ENCODE data around the gene FAM168A. TPM values are rescaled to one million over a fixed set of nuclear protein-coding genes. Genes with fewer than 3 reads are reported as not detected.
A peak's percentile ranks its signal among the peaks of the same experiment; 100 is the strongest.

FAM168A gene, protein sequence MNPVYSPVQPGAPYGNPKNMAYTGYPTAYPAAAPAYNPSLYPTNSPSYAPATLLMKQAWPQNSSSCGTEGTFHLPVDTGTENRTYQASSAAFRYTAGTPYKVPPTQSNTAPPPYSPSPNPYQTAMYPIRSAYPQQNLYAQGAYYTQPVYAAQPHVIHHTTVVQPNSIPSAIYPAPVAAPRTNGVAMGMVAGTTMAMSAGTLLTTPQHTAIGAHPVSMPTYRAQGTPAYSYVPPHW
- total RNA-seq, result 15.4 and 23.8 TPM in 2 replicates
- polyA plus RNA-seq, result 16.3 and 17.8 TPM in 2 replicates
- polyA plus RNA-seq (2012), result 18.8 and 25.2 TPM in 2 replicates
- polyA minus RNA-seq (ENCODE audit: low replicate concordance), result 58.6 and 75.4 TPM in 2 replicates

- TF ChIP-seq CTCF (conservative IDR thresholded peaks at IDR 0.05 in 1 of 2, IDR thresholded peaks at IDR 0.05 in 1 of 2; ENCODE audit: low read depth in 1 of 2, low read length in 2 of 2) (no peak), EZH2 (IDR thresholded peaks at IDR 0.05; ENCODE audit: low read length, missing control alignments) (no peak)
- Histone ChIP-seq H4K20me1 (ENCODE audit: control insufficient read depth, extremely low read depth, insufficient read depth, low read length) (no peaks in the 10 kb centered on the region), H3K4me2 (ENCODE audit: extremely low read depth, insufficient read depth, low read length) (peak within 1 kb of the TSS; percentile 91), H3K4me3 (replicated peaks in 1 of 4; ENCODE audit: control extremely low read depth in 1 of 4, insufficient read depth in 1 of 4, low read depth in 3 of 4, low read length in 4 of 4) (peak within 1 kb of the TSS; percentile 28 to 87 (median 67)), H3K79me2 (ENCODE audit: control insufficient read depth, insufficient read depth, low read length) (peaks cover 25% of the 10 kb centered on the region), H3K9me3 (ENCODE audit: control insufficient read depth, insufficient read depth, low read depth, low read length) (no peaks in the 10 kb centered on the region), H3K9ac (ENCODE audit: insufficient read depth, low read length) (peak within 1 kb of the TSS; percentile 71), H3K27me3 (ENCODE audit: control insufficient read depth, insufficient read depth, low read length) (no peaks in the 10 kb centered on the region), H2AFZ (ENCODE audit: low read length) (peak within 1 kb of the TSS; percentile 97), H3K36me3 (ENCODE audit: control insufficient read depth, insufficient read depth, low read length) (no peaks in the 10 kb centered on the region), H3K27ac (ENCODE audit: insufficient read depth, low read length) (peak within 1 kb of the TSS; percentile 66), H3K4me1 (ENCODE audit: control insufficient read depth, extremely low read depth, insufficient read depth, low read length) (peaks cover 4% of the 10 kb centered on the region)
- DNase-seq (ENCODE audit: low read depth in 2 of 2), result peak; percentile 98
Measured at GRCh38 chr11:73597956-73598718, at the start of gene FAM168A. FAM168A (minus strand) TSS chr11:73598112; CDS start chr11:73468474, 129,638 bp downstream.

GRCh38 chr11:73647459-73648100, 49.7 kb upstream of the FAM168A start:
- H3K4me2 ChIP-seq (ENCODE audit: extremely low read depth, insufficient read depth, low read length), result peak overlapping the region; percentile 72
- H4K20me1 ChIP-seq (ENCODE audit: control insufficient read depth, extremely low read depth, insufficient read depth, low read length), result no peaks in the 10 kb centered on the region
- DNase-seq (ENCODE audit: low read depth in 2 of 2), result peak; percentile 74 to 79
- peak overlapping the region in 2 of 4 experiments; percentile 19 to 33 for H3K4me3 ChIP-seq (replicated peaks in 1 of 4; ENCODE audit: control extremely low read depth in 1 of 4, insufficient read depth in 1 of 4, low read depth in 3 of 4, low read length in 4 of 4)
- no peak overlapping the region for H3K9ac ChIP-seq (ENCODE audit: insufficient read depth, low read length)
- no peak for TF ChIP-seq EZH2 (IDR thresholded peaks at IDR 0.05; ENCODE audit: low read length, missing control alignments)
- TF ChIP-seq CTCF (conservative IDR thresholded peaks at IDR 0.05 in 1 of 2, IDR thresholded peaks at IDR 0.05 in 1 of 2; ENCODE audit: low read depth in 1 of 2, low read length in 2 of 2), result no peak
- H3K9me3 ChIP-seq (ENCODE audit: control insufficient read depth, insufficient read depth, low read depth, low read length), result no peaks in the 10 kb centered on the region
- H3K36me3 ChIP-seq (ENCODE audit: control insufficient read depth, insufficient read depth, low read length), result no peaks in the 10 kb centered on the region
- no peak overlapping the region for H2AFZ ChIP-seq (ENCODE audit: low read length)
- no peak overlapping the region for H3K27ac ChIP-seq (ENCODE audit: insufficient read depth, low read length)
- H3K27me3 ChIP-seq (ENCODE audit: control insufficient read depth, insufficient read depth, low read length), result peaks cover 14% of the 10 kb centered on the region
- H3K79me2 ChIP-seq (ENCODE audit: control insufficient read depth, insufficient read depth, low read length), result no peaks in the 10 kb centered on the region
- no peaks in the 10 kb centered on the region for H3K4me1 ChIP-seq (ENCODE audit: control insufficient read depth, extremely low read depth, insufficient read depth, low read length)
